OCI-LY1 (cell line): ENCODE measurements around the gene MANEA.

Source experiments
- H2AFZ ChIP-seq: fragments of 200-600 bp; sonication (generic), shearing (Covaris generic); 2 replicates; pipeline ENCODE4 v1.6.0; 2014; ENCODE audit warnings: antibody characterized with exemption, mild to moderate bottlenecking, low read length
- H3F3A ChIP-seq: fragments of 200-600 bp; sonication (generic), shearing (Covaris generic); 2 replicates; pipeline ENCODE4 v1.6.0; 2014; ENCODE audit warnings: mild to moderate bottlenecking, antibody characterized with exemption, low read length, moderate library complexity; ENCODE audit not compliant: insufficient read depth
- H3K27ac ChIP-seq: fragments of 200-600 bp; sonication (generic); 2 replicates; pipeline ENCODE4 v1.5.1; 2014; ENCODE audit warnings: low read length, mixed run types, mild to moderate bottlenecking, low read depth; ENCODE audit not compliant: poor library complexity, severe bottlenecking
- H3K27me3 ChIP-seq: fragments of 200-600 bp; sonication (generic); 2 replicates; pipeline ENCODE4 v1.6.0; 2014; ENCODE audit warnings: antibody characterized with exemption, mild to moderate bottlenecking, low read length, moderate library complexity; ENCODE audit not compliant: insufficient read depth
- H3K36me3 ChIP-seq: fragments of 200-600 bp; sonication (generic); 2 replicates; pipeline ENCODE4 v1.6.1; 2014; ENCODE audit warnings: mild to moderate bottlenecking, antibody characterized with exemption, low read length, moderate library complexity, mixed read lengths; ENCODE audit not compliant: insufficient read depth
- H3K4me1 ChIP-seq: fragments of 200-600 bp; sonication (generic); 2 replicates; pipeline ENCODE4 v1.5.1; 2014; ENCODE audit warnings: mild to moderate bottlenecking, low read length, moderate library complexity; ENCODE audit not compliant: insufficient read depth, severe bottlenecking
- H3K4me2 ChIP-seq: fragments of 200-600 bp; sonication (generic), shearing (Covaris generic); 2 replicates; pipeline ENCODE4 v1.6.1; 2014; ENCODE audit warnings: low read length
- H3K4me3 ChIP-seq: fragments of 200-600 bp; sonication (generic); 2 replicates; pipeline ENCODE4 v1.5.1; 2014; ENCODE audit warnings: low read length, low read depth, mild to moderate bottlenecking, mixed read lengths; ENCODE audit not compliant: poor library complexity, severe bottlenecking
- H3K79me2 ChIP-seq: fragments of 200-600 bp; shearing (Covaris generic); 2 replicates; pipeline ENCODE4 v1.6.1; 2016; ENCODE audit warnings: mixed run types, low read length, mixed read lengths; ENCODE audit not compliant: insufficient read depth
- H3K9ac ChIP-seq: fragments of 200-600 bp; sonication (generic), shearing (Covaris generic); 2 replicates; pipeline ENCODE4 v1.6.1; 2014; ENCODE audit warnings: mild to moderate bottlenecking, low read length, mixed read lengths
- H3K9me2 ChIP-seq: fragments of 200-600 bp; sonication (generic), shearing (Covaris generic); 2 replicates; pipeline ENCODE4 v1.6.1; 2014; ENCODE audit warnings: low read depth, mild to moderate bottlenecking, low read length, mixed read lengths
- H3K9me3 ChIP-seq: fragments of 200-600 bp; shearing (Covaris generic); 2 replicates; pipeline ENCODE4 v1.6.1; 2014; ENCODE audit warnings: low read length, mixed read lengths
- H4K20me1 ChIP-seq: fragments of 200-600 bp; sonication (generic), shearing (Covaris generic); 2 replicates; pipeline ENCODE4 v1.6.0; 2016; ENCODE audit warnings: mild to moderate bottlenecking, low read length; ENCODE audit not compliant: insufficient read depth
- CTCF ChIP-seq: fragments of 200-600 bp; sonication (generic), shearing (Covaris generic); IDR thresholded peaks from 2 replicates; pipeline ENCODE4 v1.5.1; 2017; ENCODE audit warnings: mild to moderate bottlenecking, antibody characterized with exemption, low read length, moderate library complexity, mixed read lengths
- EZH2 ChIP-seq: fragments of 200-600 bp; sonication (generic), shearing (Covaris generic); IDR thresholded peaks from 2 replicates; pipeline ENCODE4 v1.8.0; 2017; ENCODE audit warnings: borderline replicate concordance, mixed run types, mild to moderate bottlenecking, antibody characterized with exemption, low read length, moderate library complexity, mixed read lengths

The MANEA gene

GRCh38 chr6:95658886-95659285 is 81.6 kb downstream of the MANEA start:
- no peak overlapping the region for H3K4me3 ChIP-seq
- TF ChIP-seq EZH2 (no peak), CTCF (no peak)
- no peaks in the 10 kb centered on the region for H3K27me3 ChIP-seq
- no peak overlapping the region for H3K4me2 ChIP-seq
- H3K36me3 ChIP-seq = no peaks in the 10 kb centered on the region
- no peak overlapping the region for H2AFZ ChIP-seq
- H3K27ac ChIP-seq = no peak overlapping the region
- H3K79me2 ChIP-seq = no peaks in the 10 kb centered on the region
- H3K4me1 ChIP-seq = no peaks in the 10 kb centered on the region
- no peaks in the 10 kb centered on the region for H3F3A ChIP-seq
- H3K9ac ChIP-seq = no peak overlapping the region
- no peaks in the 10 kb centered on the region for H4K20me1 ChIP-seq
- H3K9me2 ChIP-seq = no peaks in the 10 kb centered on the region
- no peaks in the 10 kb centered on the region for H3K9me3 ChIP-seq
